LNCaP clone FGC (cell line): Measurements from ENCODE around the gene ZNF687.

Experiments
- DNase-seq: peaks from one replicate; pipeline ENCODE4 v3.0.0-alpha.2; 2011; ENCODE audit warnings: low read depth
- H3K4me3 ChIP-seq: 2 replicates; pipeline ENCODE4 v1.5.1; 2011; ENCODE audit warnings: mild to moderate bottlenecking, low read depth, low read length, control low read depth
- CTCF ChIP-seq: IDR thresholded peaks from 2 replicates; pipeline ENCODE4 v1.5.1; 2012; ENCODE audit warnings: mild to moderate bottlenecking; ENCODE audit not compliant: control insufficient read depth, insufficient read depth; ENCODE audit errors: extremely low read depth

ZNF687 gene

GRCh38 chr1:151243683-151244216 is 38.3 kb upstream of the ZNF687 start:
- DNase-seq: no peak
- H3K4me3 ChIP-seq: no peak overlapping the region
- TF ChIP-seq CTCF: no peak

- TF ChIP-seq CTCF: no peak
- H3K4me3 ChIP-seq: no peak overlapping the region
- DNase-seq: no peak
These were observed 35.3 kb upstream of the ZNF687 start for GRCh38 chr1:151246786-151247185.

GRCh38 chr1:151251656-151252470 is 30.2 kb upstream of the ZNF687 start:
- no peak overlapping the region for H3K4me3 ChIP-seq
- DNase-seq: peak; percentile 45
- peak; percentile 85 for TF ChIP-seq CTCF

- peak; percentile 91 for DNase-seq
- peak within 1 kb of the TSS; percentile 85 for H3K4me3 ChIP-seq
- no peak for TF ChIP-seq CTCF
These were observed 27.6 kb upstream of the ZNF687 start, which contains the start of gene PSMD4 for GRCh38 chr1:151254217-151255213. Gene PSMD4 (plus strand): TSS chr1:151254734. CDS start chr1:151254783, 49 bp downstream.

GRCh38 chr1:151255381-151255780 is 26.7 kb upstream of the ZNF687 start:
- no peak for TF ChIP-seq CTCF
- H3K4me3 ChIP-seq: peak overlapping the region; percentile 85
- no peak for DNase-seq

GRCh38 chr1:151259351-151259750 is 22.7 kb upstream of the ZNF687 start:
- peak; percentile 52 for DNase-seq
- TF ChIP-seq CTCF: no peak
- no peak overlapping the region for H3K4me3 ChIP-seq
